WI38 (cell line): Measurements from ENCODE around the gene APRT.

Experiments
- H3K4me3 ChIP-seq: 2 replicates; pipeline ENCODE4 v1.5.1; 2011; ENCODE audit warnings: low read depth, mild to moderate bottlenecking, control low read depth, low read length
- TF ChIP-seq, protein P1 (sequence below): IDR thresholded peaks from 2 replicates; pipeline ENCODE4 v1.5.1; 2012; ENCODE audit warnings: low read depth, mild to moderate bottlenecking, control low read depth, low read length

Gene APRT

DNA sequence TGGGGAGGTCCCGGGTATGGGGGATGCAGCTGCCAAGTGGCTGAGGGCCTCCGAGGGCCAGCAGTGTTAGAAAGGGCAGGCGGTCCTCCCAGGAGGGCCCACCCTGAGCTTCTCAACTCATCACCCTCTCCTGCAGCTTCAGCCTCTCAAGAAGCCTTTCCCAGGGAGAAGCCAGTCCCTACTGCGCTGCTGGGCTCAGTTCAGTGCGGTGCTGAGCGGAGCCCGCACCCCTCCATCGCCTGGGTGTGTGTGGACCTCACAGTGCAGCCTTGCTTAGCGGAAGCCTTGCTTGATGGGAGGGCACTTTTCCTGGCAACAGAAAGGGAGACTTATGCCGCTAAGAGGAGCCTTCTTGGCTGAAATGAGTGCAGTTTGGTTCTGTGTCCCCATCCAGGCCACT is 3.5 kb upstream of the APRT start:
- TF ChIP-seq, protein P1, sequence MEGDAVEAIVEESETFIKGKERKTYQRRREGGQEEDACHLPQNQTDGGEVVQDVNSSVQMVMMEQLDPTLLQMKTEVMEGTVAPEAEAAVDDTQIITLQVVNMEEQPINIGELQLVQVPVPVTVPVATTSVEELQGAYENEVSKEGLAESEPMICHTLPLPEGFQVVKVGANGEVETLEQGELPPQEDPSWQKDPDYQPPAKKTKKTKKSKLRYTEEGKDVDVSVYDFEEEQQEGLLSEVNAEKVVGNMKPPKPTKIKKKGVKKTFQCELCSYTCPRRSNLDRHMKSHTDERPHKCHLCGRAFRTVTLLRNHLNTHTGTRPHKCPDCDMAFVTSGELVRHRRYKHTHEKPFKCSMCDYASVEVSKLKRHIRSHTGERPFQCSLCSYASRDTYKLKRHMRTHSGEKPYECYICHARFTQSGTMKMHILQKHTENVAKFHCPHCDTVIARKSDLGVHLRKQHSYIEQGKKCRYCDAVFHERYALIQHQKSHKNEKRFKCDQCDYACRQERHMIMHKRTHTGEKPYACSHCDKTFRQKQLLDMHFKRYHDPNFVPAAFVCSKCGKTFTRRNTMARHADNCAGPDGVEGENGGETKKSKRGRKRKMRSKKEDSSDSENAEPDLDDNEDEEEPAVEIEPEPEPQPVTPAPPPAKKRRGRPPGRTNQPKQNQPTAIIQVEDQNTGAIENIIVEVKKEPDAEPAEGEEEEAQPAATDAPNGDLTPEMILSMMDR, result no peak
- no peak overlapping the region for H3K4me3 ChIP-seq

DNA sequence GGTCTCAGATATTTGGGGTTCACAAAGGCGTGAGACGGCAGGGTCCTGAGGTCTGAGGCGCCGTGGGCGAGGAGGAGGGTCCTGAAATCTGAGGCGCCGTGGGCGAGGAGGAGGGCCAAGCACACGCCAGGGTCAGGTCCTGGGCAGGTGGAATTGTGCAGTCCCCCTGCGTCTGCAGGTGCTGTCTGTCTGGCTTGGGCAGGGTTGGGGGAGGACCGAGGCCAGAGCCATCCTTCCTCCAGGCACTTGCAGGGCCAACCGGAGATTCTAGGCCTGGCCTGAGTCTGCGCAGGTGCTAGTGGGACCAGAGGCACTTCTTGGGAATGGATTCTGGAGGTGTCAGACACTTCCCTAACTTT is 2.4 kb upstream of the APRT start:
- no peak overlapping the region for H3K4me3 ChIP-seq
- TF ChIP-seq, protein P1, result no peak

DNA sequence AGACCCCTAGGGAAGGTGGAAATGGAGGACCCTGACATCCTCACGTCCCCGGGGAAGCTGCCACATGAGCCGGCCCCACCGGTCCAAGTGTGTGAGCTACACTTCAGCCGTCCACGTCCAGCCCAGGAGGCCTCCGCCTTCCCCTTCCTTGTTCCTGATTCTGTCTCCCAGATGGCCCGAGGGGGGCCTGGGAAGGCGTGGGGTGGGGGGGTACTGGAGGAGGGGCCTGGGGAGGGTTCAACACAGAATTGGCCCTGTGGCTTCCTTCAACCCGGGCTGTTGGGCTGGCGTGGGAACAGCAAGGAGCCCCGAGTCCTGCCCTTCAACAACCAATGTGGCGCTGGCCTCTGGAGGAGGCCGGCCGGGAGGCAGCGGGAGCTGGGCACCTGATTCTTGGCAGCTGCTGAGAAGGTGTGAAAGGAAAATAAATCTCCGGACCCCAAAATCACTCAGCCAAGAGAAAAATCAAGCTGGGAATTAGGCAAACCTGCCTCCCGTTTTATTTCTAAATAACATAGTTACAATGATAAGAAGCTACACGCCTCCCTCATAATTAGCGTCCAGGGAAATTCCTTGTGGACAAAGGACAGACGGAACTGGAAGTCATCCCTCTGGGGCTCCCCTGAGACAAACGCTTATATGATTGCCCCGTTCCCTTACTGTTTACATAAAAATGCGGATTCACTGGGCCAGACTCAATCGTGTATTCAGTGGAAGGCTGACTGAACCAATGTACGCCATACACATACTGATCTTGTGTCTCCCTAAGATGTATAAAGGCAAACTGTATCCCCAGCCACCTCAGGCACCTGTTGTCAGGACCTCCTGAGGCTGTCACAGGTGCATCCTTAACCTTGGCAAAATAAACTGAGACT is 1.8 kb upstream of the APRT start:
- H3K4me3 ChIP-seq, result no peak overlapping the region
- TF ChIP-seq, protein P1, result no peak

DNA sequence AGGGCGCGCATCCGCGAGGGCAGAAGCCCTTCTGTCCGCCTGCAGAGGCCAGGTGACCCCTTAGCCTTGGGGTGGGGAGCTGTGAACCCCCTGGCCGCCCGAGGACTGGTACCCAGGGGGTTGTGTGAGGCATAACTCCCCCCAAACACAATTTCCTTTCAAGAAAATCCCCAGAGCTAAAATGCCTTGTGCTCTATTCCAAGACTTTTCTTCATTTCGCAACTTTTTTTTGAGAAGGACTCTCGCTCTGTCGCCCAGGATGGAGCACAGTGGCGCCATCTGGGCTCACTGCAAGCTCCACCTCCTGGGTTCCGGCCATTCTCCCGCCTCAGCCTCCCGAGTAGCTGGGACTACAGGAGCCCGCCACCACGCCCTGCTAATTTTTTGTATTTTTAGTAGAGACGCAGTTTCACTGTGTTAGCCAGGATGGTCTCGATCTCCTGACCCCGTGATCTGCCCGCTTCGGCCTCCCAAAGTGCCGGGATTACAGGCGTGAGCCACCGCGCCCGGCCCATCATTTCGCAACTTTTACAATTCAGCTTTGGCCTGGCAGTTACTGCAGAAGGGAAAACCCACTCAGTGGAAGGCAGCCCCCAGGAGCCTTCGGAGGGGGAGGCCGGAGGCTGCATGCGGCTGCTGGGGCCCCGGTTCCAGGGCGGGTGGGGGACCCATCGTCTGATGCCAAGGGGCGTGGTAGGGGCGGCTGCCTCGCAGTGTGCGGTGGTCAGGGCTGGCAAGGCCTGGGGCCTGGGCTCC is 963 bp upstream of the APRT start:
- TF ChIP-seq, protein P1, result no peak

DNA sequence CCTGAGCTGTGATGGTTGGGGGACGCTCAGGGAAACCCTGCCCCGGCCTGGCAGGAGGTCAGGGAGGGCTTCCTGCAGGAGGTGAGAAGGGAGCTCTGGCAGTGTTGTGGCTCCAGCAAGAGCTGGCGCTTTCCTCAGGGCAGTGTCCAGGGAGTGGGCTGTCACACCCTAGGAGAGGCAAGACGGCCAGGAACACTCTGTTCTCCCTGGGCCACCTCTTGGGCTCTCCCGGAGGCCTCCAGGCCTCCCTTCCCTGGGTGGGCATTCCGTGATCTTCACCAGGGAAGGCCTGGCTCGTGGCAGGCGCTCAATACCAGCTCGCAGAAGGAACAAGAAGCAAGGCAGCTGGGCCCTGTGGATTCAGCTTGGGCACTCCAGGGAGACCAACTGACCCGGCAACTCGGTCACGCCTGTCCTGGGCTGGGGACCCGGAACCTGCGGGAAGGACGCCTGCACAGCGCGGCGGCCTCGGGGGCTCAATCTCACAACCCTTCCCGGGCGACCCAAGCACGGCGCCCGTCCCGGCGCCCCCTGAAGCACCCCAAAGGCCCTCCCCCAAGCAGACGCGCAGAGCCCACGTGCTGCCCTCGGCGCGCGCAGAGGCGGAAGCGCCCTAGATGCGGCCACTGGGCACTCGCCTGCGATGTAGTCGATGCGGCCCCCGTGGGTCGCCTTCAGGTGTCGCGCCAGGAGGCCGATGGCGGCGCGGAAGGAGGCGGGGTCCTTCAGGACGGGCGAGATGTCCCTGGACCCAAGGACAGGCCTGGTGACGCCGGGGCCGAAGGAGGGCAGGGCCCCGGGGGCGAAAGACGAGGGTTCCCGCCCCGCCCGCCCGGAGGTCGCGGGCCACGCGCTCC is 588 bp downstream of the APRT start:
- TF ChIP-seq, protein P1, result no peak
- H3K4me3 ChIP-seq, result peak overlapping the region; percentile 65

More for the DNA sequence above, 963 bp upstream of the APRT start:
- H3K4me3 ChIP-seq, result peak overlapping the region; percentile 65

DNA sequence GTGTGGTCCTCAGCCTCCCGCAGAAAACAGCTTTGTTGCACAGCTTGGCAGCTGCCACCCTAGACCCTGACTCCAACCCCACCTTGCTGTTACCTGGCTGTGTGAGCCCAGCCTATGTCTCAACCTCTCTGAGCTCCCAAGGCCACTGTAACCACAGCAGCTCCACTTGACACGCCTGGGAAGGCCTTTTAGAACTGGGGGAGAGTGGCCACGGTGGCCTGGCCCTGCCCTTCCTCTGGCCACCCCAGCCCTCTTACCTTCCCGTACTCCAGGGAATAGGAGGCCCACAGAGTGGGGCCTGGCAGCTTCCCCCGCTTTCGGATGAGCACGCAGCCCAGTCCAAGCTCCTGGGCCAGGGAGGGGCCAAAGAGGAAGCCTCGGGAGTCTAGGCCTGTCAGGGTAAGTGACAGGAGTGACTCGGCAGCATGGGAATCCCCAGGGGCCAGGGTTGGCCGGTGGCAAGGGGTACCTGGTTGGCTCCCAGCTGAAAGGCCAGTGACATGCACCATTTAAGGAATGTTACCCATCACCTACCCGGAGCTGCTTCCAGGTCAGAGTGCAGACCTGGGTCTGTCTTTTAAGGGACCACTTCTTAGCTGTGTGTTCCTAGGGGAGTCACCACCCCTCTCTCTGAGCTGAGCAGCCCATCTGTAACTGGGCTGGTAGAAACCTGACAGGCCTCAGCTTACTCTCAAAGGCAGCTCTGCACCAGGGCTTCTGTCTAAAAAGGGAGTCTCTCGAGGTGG is 1.4 kb downstream of the APRT start:
- TF ChIP-seq, protein P1, result no peak
- peak overlapping the region; percentile 65 for H3K4me3 ChIP-seq
